ENCODE results near the gene DPH2.

GRCh38 chr1:43947874-43948437, 21.9 kb upstream of the DPH2 start:
- TF ChIP-seq, protein P1, sequence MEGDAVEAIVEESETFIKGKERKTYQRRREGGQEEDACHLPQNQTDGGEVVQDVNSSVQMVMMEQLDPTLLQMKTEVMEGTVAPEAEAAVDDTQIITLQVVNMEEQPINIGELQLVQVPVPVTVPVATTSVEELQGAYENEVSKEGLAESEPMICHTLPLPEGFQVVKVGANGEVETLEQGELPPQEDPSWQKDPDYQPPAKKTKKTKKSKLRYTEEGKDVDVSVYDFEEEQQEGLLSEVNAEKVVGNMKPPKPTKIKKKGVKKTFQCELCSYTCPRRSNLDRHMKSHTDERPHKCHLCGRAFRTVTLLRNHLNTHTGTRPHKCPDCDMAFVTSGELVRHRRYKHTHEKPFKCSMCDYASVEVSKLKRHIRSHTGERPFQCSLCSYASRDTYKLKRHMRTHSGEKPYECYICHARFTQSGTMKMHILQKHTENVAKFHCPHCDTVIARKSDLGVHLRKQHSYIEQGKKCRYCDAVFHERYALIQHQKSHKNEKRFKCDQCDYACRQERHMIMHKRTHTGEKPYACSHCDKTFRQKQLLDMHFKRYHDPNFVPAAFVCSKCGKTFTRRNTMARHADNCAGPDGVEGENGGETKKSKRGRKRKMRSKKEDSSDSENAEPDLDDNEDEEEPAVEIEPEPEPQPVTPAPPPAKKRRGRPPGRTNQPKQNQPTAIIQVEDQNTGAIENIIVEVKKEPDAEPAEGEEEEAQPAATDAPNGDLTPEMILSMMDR (conservative IDR thresholded peaks at IDR 0.05 in 1 of 2, IDR thresholded peaks at IDR 0.05 in 1 of 2; ENCODE audit: extremely low read depth in 1 of 2, insufficient read depth in 1 of 2, low read depth in 1 of 2, low read length in 2 of 2), result no peak
- no peak for TF ChIP-seq EZH2 (IDR thresholded peaks at IDR 0.05; ENCODE audit: borderline replicate concordance, low read length)

All from mammary epithelial cell (primary cell).